HG02642 (cell line): ENCODE measurements around the gene GSK3B.

Experiments
- ATAC-seq: cut with Tn5 transposase; IDR thresholded peaks from one replicate; pipeline ENCODE4 v1.9.1; 2021; ENCODE audit warnings: mild to moderate bottlenecking; ENCODE audit not compliant: unreplicated experiment, poor library complexity

The GSK3B gene

DNA sequence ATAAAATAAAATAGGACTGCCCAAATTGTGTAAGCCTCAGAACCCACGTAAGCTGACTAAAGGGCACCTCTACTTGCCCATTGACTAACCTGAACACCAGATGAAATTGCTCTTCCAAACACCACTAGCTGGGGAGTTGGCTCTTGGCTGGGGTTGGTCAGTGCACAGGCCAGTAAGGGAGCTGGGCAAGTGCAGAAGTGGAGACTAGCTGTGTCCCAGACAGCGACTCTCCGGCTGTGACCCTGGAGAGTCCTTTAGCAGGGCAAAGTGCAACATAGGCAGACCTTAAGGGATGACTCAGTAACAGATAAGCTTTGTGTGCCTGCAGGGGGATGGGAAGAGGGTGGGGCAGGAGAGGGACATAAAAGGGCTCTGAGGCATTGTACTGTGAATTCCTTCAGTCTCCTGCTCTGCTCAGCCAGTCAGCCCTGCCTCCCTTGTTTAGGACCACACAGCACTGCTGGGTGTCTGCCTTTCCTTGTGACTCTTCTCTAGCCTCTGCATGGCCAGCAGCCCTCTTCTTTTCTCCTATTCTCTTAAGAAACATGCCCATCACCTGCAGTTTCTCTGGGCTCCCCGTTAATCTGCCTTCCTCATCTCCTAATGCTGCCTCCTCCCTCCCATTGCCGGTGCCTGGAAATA, 299.2 kb downstream of the GSK3B start:
- ATAC-seq, result no peak

DNA sequence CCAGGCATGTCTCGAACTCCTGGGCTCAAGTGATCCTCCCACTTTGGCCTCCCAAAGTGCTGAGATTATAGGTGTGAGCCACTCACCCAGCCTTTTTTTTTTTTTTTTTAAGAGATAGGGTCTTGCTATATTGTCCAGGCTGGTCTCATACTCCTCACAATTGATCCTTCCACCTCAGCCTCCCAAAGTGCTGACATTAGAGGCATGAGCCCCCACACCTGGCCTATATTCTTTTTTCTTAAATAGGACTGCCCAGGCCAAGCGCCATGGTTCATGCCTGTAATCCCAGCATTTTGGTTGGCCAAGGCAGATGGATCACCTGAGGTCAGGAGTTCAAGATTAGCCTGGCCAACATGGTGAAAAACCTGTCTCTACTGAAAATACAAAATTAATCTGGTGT, 299.8 kb downstream of the GSK3B start:
- no peak for ATAC-seq

DNA sequence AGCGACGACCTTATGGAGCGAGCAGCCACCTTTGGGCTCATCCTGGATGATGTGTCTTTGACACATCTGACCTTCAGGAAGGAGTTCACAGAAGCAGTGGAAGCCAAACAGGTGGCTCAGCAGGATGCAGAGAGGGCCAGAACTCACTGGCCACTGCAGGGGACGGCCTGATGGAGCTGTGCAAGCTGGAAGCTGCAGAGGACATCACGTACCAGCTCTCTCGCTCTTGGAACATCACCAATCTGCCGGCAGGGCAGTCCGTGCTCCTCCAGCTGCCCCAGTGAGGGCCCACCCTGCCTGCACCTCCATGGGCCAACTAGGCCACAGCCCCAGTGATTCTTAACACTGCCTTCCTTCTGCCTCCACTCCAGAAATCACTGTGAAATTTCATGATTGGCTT, 302.0 kb downstream of the GSK3B start:
- no peak for ATAC-seq

DNA sequence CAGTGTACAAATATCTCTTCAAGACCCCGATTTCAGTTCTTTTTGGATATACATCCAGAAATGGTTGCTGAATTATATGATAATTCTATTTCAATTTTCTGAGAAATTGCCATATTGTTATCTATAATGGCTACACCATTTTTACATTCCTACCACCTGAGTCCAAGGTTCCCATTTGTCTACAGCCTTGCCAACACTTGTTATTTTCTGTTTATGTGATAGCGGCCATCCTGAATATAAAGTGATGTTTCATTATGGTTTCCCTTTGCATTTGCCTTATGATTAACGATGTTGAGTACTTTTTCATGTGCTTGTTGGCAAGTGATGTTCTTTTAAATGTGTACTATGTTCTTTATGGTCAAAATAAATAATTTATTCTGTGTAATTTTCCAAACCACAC, 303.9 kb downstream of the GSK3B start:
- no peak for ATAC-seq

DNA sequence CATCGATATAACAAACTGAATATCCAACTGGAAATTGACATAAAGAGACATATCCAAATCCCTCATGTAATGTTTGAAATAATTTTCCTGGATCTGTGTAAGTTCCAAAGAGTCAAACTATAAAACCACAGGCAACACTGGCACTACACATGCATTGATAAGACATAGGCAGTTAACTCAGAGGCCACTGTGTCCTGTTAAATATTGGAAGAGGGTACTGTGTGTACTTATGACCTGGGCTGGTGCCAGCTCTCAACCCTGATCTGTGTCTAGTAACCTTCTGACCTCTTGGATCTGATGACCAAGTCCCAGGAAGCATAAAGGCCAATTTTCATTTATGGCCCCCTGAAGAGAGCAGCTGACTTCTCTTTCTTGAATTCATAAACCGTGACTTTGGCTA, 307.8 kb downstream of the GSK3B start:
- no peak for ATAC-seq

DNA sequence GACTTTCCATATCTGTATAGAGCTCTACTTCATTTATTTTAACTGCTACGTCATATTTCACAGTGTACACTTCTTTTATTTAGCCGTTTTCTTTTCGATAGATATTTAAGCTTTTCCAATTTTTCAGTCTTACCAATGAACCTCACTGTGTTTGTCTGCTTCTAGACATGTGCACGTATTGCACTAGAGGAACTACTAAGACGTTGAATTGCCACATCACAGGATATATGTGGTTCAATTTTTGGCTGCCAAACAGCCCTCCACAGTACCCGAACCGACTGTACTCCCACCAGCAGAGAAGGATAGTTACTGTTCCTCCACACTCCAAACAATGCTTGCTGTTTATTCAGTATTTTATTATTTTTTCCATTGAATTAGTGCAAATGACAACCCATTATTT, 310.4 kb downstream of the GSK3B start:
- no peak for ATAC-seq

DNA sequence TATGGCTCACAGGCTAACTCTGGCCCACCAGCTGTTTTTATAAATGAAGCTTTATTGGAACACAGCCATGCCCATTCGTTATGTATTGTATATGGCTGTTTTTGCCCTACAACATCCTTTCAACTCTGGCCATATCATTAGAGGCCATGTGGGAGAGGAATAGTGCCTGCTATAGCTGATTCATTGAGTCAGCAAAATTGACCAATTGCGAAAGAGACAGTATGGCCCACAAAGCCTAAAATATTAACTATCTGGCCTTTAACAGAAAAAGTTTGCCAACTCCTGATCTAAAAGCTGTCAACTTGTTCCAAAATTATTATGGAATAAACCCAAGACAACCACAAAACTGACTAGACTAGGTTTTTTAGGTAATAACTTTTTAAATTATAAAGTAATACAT, 311.0 kb downstream of the GSK3B start:
- no peak for ATAC-seq

DNA sequence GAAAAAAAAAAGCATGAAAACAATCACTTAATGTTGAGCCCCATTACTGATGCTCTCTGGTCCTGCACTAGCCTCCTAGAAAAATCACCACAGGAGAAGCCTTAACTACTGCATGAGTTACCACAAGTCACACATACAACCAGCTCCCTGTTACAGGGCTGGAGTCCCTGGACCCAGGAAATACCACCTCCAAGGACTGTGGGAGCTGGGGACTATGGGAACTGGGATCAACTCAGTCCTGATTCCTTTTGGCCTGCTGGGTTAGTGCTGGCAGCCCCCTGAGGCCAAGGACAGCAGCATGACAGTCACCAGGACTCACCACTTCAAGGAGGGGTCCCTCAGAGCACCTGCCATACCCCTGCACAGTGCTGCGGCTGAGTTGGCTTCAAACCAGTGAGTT, 311.8 kb downstream of the GSK3B start:
- no peak for ATAC-seq

DNA sequence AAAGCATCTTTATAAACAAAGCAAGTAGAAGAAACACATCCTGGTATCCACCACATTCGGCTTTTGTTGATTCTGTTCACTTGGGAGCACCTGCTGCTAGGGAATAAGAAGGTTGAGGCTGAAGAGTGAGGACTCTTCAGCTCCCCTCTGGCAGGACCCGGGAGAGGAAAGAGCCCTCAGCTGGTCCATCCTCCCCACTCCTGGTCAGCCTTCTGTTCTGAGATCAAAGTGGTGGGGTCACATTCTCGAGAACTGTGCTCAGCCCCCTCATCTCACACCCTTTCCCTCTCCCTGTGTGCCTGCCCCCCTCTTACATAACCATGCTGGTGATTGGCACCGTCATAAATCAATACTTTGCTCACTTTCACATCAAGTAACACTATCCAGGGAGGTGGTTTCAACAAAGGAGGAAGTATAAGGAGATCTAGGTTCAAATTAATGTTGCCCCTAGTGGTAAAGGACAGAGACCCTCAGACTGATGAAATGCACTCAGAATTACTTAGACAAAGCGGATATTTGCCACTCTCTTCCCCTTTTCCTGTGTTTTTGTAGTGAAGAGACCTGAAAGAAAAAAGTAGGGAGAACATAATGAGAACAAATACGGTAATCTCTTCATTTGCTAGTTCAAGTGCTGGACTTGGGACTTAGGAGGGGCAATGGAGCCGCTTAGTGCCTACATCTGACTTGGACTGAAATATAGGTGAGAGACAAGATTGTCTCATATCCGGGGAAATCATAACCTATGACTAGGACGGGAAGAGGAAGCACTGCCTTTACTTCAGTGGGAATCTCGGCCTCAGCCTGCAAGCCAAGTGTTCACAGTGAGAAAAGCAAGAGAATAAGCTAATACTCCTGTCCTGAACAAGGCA, 312.7 kb downstream of the GSK3B start, which contains the start of gene NR1I2:
NR1I2 (plus strand) TSS at position 772 of the 869 bp plus-strand sequence.
- ATAC-seq, result no peak

DNA sequence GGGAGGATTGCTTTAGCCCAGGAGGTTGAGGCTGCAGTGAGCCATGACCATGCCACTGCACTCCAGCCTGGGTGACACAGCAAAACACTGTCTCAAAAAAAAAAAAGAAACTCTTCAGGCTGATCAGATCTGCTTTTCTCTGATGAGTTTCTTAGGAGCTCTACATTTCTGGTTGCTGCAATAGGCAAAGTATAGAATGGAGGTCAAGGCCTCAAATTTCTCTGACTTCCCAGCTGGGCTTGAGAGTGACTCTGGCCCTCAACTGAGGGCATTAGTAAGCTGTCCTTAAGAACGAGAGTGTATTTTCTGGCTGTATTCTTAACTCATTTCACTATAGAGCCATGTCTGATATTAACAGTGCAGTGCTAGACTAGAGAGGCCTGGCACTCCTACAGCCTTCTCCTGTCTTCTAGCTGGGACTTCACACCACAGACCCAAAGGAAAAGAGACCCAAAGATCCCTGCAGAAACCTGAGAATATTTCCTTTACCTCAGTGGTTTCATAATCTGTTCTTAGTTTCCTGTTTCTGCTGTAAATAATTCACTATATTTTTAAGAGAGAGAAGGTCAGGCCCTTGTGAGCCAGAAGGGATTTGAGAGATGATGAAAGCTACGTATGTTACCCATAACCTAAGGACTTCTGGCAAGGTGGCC, 314.4 kb downstream of the GSK3B start:
- ATAC-seq, result peak; percentile 69

DNA sequence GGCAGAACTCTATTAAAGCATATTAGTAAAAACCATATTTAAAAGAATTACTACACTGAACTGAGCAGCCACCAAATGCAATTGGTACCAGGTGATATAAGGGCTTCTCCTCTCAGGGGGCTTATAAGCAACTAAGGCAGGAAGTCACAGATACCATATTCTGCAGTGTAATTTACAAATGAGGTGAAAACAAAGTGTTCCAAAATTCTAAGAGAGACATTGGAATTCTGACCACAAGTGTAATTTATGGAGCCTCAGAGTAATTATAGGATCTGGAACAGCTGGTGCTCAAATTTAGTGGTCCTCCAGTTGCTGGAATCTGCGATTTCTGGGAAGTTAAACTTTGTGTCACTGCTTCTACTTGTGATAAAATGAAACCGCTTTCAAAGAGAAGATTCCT, 315.4 kb downstream of the GSK3B start:
- no peak for ATAC-seq

DNA sequence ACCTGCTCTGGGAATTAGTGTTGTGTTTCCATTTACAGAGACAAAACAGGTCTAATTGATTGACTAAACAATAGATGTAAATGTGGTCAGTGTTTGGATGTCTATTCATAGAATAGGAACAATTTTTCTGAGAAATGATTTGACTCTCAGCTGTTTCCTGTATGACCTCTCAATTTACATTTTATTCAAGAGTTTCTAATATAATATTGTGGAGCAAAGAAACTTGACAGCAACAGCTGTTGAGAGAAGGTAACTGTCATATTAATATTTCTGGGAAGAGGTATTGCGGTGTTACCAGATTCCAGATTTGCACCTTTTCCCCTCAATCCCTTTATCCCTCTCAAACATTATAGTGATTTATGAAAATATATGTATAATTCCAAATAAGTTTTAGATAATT, 316.1 kb downstream of the GSK3B start:
- no peak for ATAC-seq

DNA sequence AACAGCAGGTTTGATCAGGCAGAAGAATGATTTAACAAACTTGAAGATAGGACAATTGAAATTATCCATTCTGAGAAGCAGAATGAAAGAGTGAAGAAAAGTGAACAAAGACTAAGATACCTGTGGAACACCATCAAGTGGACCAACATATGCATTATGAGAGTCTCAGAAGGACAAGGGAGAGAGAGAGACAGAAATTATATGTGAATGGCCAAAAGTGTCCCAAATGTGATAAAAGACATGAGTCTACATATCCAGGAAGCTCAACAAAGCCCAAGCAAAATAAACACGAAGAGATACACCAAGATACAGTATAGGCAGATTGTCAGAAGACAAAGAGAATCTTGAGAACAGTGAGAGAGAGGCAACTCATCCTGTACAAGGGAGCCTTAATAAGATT, 317.9 kb downstream of the GSK3B start:
- ATAC-seq, result no peak

DNA sequence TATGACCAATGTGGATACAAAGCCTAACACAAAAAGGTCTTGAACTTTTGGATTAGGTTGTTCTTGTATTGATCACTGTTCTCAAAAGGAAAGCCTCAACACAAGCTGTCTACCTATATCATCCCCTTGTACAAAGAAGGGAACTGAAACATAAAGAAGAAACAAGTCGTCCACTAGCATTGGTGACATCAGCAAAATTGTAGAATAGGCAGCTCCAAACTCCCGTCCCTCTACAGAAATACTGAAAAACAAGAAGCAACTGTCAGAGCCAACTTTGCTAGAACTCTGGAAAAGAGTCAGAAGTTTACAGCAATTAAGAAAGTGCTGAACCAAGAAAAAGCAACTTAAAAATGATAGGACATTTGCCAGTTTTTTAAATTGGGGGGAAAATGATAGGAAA, 319.8 kb downstream of the GSK3B start:
- ATAC-seq, result peak; percentile 74
